Activated CD4-positive, alpha-beta T cell treated with anti-CD3 and anti-CD28 coated beads for 4 hours (primary cell): ENCODE data around the gene SLC22A23.

Source experiments
- DNase-seq, 2 donors: peaks; one replicate each; pipeline ENCODE4 v3.0.0-alpha.2; 2020

Gene SLC22A23

GRCh38 chr6:3366596-3367413 is 90.0 kb downstream of the SLC22A23 start:
- DNase-seq, result no peak

- no peak for DNase-seq
Observed at GRCh38 chr6:3364391-3364790, 92.5 kb downstream of the SLC22A23 start.

GRCh38 chr6:3363296-3364025 is 93.4 kb downstream of the SLC22A23 start:
- DNase-seq, result no peak

- no peak for DNase-seq
Observed at GRCh38 chr6:3361312-3362037, 95.4 kb downstream of the SLC22A23 start.

GRCh38 chr6:3360727-3361045 is 96.2 kb downstream of the SLC22A23 start:
- DNase-seq, result no peak

- DNase-seq, result no peak
Observed at GRCh38 chr6:3359973-3360726, 96.7 kb downstream of the SLC22A23 start.

- no peak for DNase-seq
Observed at GRCh38 chr6:3359101-3359752, 97.6 kb downstream of the SLC22A23 start.

GRCh38 chr6:3358413-3359100 is 98.3 kb downstream of the SLC22A23 start:
- DNase-seq, result no peak

GRCh38 chr6:3357678-3358077 is 99.2 kb downstream of the SLC22A23 start:
- no peak for DNase-seq

- no peak for DNase-seq
Observed at GRCh38 chr6:3356824-3357420, 99.9 kb downstream of the SLC22A23 start.

GRCh38 chr6:3356056-3356823 is 100.6 kb downstream of the SLC22A23 start:
- DNase-seq, result peak; percentile 47 to 57

GRCh38 chr6:3355358-3356055 is 101.3 kb downstream of the SLC22A23 start:
- peak; percentile 12 to 21 for DNase-seq

GRCh38 chr6:3355011-3355357 is 101.9 kb downstream of the SLC22A23 start:
- DNase-seq, result no peak

- no peak for DNase-seq
Observed at GRCh38 chr6:3353939-3354338, 102.9 kb downstream of the SLC22A23 start.

GRCh38 chr6:3353213-3353903 is 103.5 kb downstream of the SLC22A23 start:
- DNase-seq, result no peak

GRCh38 chr6:3352678-3353077 is 104.2 kb downstream of the SLC22A23 start:
- DNase-seq, result no peak

GRCh38 chr6:3351829-3352524 is 104.9 kb downstream of the SLC22A23 start:
- no peak for DNase-seq

GRCh38 chr6:3351105-3351676 is 105.7 kb downstream of the SLC22A23 start:
- no peak for DNase-seq
